Suprapubic skin (tissue), 4 donors: ENCODE measurements around the gene ERO1A. TPM values are rescaled to one million over a fixed set of nuclear protein-coding genes. Genes with fewer than 3 reads are reported as not detected.

ENCODE experiments used
- DNase-seq, 2 donors: peaks; one replicate each; pipeline ENCODE4 v3.0.0-alpha.2; 2019; ENCODE audit warnings: low spot score in 2 of 2
- H3K27ac ChIP-seq: fragments of 200-600 bp; sonication (generic); one replicate; pipeline ENCODE4 v1.5.1; 2019
- H3K27me3 ChIP-seq: fragments of 200-600 bp; sonication (generic); one replicate; pipeline ENCODE4 v1.5.1; 2019
- H3K36me3 ChIP-seq: fragments of 200-600 bp; sonication (generic); one replicate; pipeline ENCODE4 v1.5.1; 2019
- H3K4me1 ChIP-seq: fragments of 200-600 bp; sonication (generic); one replicate; pipeline ENCODE4 v1.5.1; 2019
- H3K4me3 ChIP-seq: fragments of 200-600 bp; sonication (generic); one replicate; pipeline ENCODE4 v1.5.1; 2019; ENCODE audit warnings: mild to moderate bottlenecking
- H3K9me3 ChIP-seq: fragments of 200-600 bp; sonication (generic); one replicate; pipeline ENCODE4 v1.5.1; 2019
- CTCF ChIP-seq, 2 donors: fragments of 200-600 bp in 1 of 2; fragments of 450-650 bp in 1 of 2; sonication (generic) in 1 of 2; IDR thresholded peaks; one replicate each; pipeline ENCODE4 v1.5.1; 2016 to 2019; ENCODE audit warnings: antibody characterized with exemption in 2 of 2, mild to moderate bottlenecking in 1 of 2, moderate library complexity in 1 of 2
- EP300 ChIP-seq: sonication (generic); formaldehyde crosslinking; IDR thresholded peaks from one replicate; pipeline ENCODE4 v1.6.1; 2017; ENCODE audit warnings: antibody characterized with exemption
- POLR2A ChIP-seq, 2 donors: fragments of 450-650 bp; IDR thresholded peaks; one replicate each; pipeline ENCODE4 v1.6.1; 2017; ENCODE audit warnings: antibody characterized with exemption in 2 of 2, mild to moderate bottlenecking in 2 of 2, moderate library complexity in 2 of 2
- POLR2AphosphoS5 ChIP-seq, 3 donors: sonication (generic); formaldehyde crosslinking; IDR thresholded peaks; one replicate each; pipeline ENCODE4 v1.6.1; 2017; ENCODE audit warnings: antibody characterized with exemption in 3 of 3
- WGBS: methylation state at CpG from one replicate; pipeline ENCODE4 v1.1.5; 2018; 5-methylcytosine and 5-hydroxymethylcytosine counted together
- total RNA-seq, 4 donors: library from RNA; depleted of rRNA; stranded (reverse); fragments of >200 nt; gene quantifications; one replicate each; pipeline ENCODE4 v1.1.0, GENCODE V29; 2016

Gene ERO1A
- total RNA-seq, 4 donors from 2014 or later, result 21.7 to 36.0 (median 29.7) TPM

- WGBS, result 91% methylated on average over 5 of the region's 5 CpGs
- H3K27ac ChIP-seq, result peak overlapping the region; percentile 86
- peaks cover 15% of the 10 kb centered on the region for H3K36me3 ChIP-seq
- peaks cover 21% of the 10 kb centered on the region for H3K4me1 ChIP-seq
- peak overlapping the region; percentile 79 for H3K4me3 ChIP-seq
- H3K9me3 ChIP-seq, result no peaks in the 10 kb centered on the region
- DNase-seq, result no peak
- H3K27me3 ChIP-seq, result no peaks in the 10 kb centered on the region
- no peak for TF ChIP-seq POLR2A (IDR thresholded peaks at IDR 0.05)
- no peak for TF ChIP-seq EP300
- no peak for TF ChIP-seq CTCF (IDR thresholded peaks at IDR 0.05)
- no peak for TF ChIP-seq POLR2AphosphoS5 (IDR thresholded peaks at IDR 0.05)
Measured at GRCh38 chr14:52706286-52706685, 10.9 kb upstream of the ERO1A start.

- Histone ChIP-seq H3K27ac (no peak overlapping the region), H3K4me1 (peaks cover 26% of the 10 kb centered on the region), H3K9me3 (no peaks in the 10 kb centered on the region), H3K4me3 (no peak overlapping the region), H3K36me3 (no peaks in the 10 kb centered on the region), H3K27me3 (no peaks in the 10 kb centered on the region)
- TF ChIP-seq CTCF (IDR thresholded peaks at IDR 0.05) (no peak), EP300 (no peak), POLR2A (IDR thresholded peaks at IDR 0.05) (no peak), POLR2AphosphoS5 (IDR thresholded peaks at IDR 0.05) (no peak)
- no peak for DNase-seq
- 91% methylated on average over 2 of the region's 2 CpGs for WGBS
Measured at GRCh38 chr14:52703664-52704063, 8.3 kb upstream of the ERO1A start.

- no peak for DNase-seq
- WGBS, result 59% methylated on average over 3 of the region's 3 CpGs
- H3K36me3 ChIP-seq, result no peaks in the 10 kb centered on the region
- no peak for TF ChIP-seq POLR2A (IDR thresholded peaks at IDR 0.05)
- TF ChIP-seq EP300, result no peak
- TF ChIP-seq POLR2AphosphoS5 (IDR thresholded peaks at IDR 0.05), result no peak
- TF ChIP-seq CTCF (IDR thresholded peaks at IDR 0.05), result no peak
- H3K27ac ChIP-seq, result no peak overlapping the region
- no peak overlapping the region for H3K4me3 ChIP-seq
- H3K4me1 ChIP-seq, result peaks cover 22% of the 10 kb centered on the region
- no peaks in the 10 kb centered on the region for H3K27me3 ChIP-seq
- no peaks in the 10 kb centered on the region for H3K9me3 ChIP-seq
Measured at GRCh38 chr14:52703225-52703624, 7.9 kb upstream of the ERO1A start.

- Histone ChIP-seq H3K4me3 (no peak overlapping the region), H3K27me3 (no peaks in the 10 kb centered on the region), H3K27ac (no peak overlapping the region), H3K4me1 (peaks cover 10% of the 10 kb centered on the region), H3K9me3 (no peaks in the 10 kb centered on the region), H3K36me3 (no peaks in the 10 kb centered on the region)
- TF ChIP-seq POLR2A (IDR thresholded peaks at IDR 0.05), result no peak
- no peak for TF ChIP-seq CTCF (IDR thresholded peaks at IDR 0.05)
- no peak for TF ChIP-seq POLR2AphosphoS5 (IDR thresholded peaks at IDR 0.05)
- TF ChIP-seq EP300, result no peak
- DNase-seq, result no peak
- 72% methylated on average over 3 of the region's 3 CpGs for WGBS
Measured at GRCh38 chr14:52701223-52701622, 5.9 kb upstream of the ERO1A start.

GRCh38 chr14:52700701-52701172 lies 5.4 kb upstream of the ERO1A start:
- no peak overlapping the region for H3K4me3 ChIP-seq
- H3K27me3 ChIP-seq, result no peaks in the 10 kb centered on the region
- no peak overlapping the region for H3K27ac ChIP-seq
- DNase-seq, result no peak
- peaks cover 11% of the 10 kb centered on the region for H3K4me1 ChIP-seq
- 27% methylated on average over 2 of the region's 2 CpGs for WGBS
- TF ChIP-seq CTCF (IDR thresholded peaks at IDR 0.05) (no peak), POLR2A (IDR thresholded peaks at IDR 0.05) (no peak), POLR2AphosphoS5 (IDR thresholded peaks at IDR 0.05) (no peak), EP300 (no peak)
- no peaks in the 10 kb centered on the region for H3K9me3 ChIP-seq
- no peaks in the 10 kb centered on the region for H3K36me3 ChIP-seq
